Omental fat pad (tissue), 4 donors: ENCODE results near the gene GSTM2. TPM values are rescaled to one million over a fixed set of nuclear protein-coding genes. Genes with fewer than 3 reads are reported as not detected.

Experiments used
- ATAC-seq: fragments of 150-250 bp; one replicate; pipeline ENCODE4 v1.9.1; 2016; ENCODE audit warnings: mild to moderate bottlenecking, moderate library complexity; ENCODE audit not compliant: low FRiP score
- DNase-seq: peaks from one replicate; pipeline ENCODE4 v3.0.0-alpha.2; 2019; ENCODE audit warnings: low spot score
- total RNA-seq, 4 donors: library from RNA; depleted of rRNA; stranded (reverse); fragments of >200 nt; gene quantifications; one replicate each; pipeline ENCODE4 v1.1.0, GENCODE V29; 2016
- TF ChIP-seq, protein P1 (sequence below), 3 donors: fragments of 450-650 bp; IDR thresholded peaks; one replicate each; pipeline ENCODE4 v1.5.1; 2016 to 2017; ENCODE audit warnings: antibody characterized with exemption in 3 of 3, mild to moderate bottlenecking in 3 of 3, moderate library complexity in 2 of 3

Gene GSTM2
- total RNA-seq, 4 donors from 2014 or later, result 35.3 to 74.7 (median 52.2) TPM

DNA sequence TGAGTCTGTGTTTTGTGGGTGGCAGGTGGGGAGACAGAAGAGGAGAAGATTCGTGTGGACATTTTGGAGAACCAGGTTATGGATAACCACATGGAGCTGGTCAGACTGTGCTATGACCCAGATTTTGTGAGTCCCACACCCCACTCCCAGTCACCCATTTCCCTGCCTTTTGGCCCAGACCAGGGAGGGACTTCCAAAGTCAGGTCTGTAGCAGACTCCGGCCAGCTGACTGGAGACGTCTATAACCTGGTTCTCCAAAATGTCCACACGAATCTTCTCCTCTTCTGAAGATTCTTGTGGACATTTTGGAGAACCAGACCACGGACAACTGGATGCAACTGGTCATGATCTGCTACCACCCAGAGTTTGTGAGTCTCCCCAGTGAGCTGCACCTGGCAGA, 45.8 kb downstream of the GSTM2 start:
- no peak for DNase-seq
- TF ChIP-seq, protein P1, sequence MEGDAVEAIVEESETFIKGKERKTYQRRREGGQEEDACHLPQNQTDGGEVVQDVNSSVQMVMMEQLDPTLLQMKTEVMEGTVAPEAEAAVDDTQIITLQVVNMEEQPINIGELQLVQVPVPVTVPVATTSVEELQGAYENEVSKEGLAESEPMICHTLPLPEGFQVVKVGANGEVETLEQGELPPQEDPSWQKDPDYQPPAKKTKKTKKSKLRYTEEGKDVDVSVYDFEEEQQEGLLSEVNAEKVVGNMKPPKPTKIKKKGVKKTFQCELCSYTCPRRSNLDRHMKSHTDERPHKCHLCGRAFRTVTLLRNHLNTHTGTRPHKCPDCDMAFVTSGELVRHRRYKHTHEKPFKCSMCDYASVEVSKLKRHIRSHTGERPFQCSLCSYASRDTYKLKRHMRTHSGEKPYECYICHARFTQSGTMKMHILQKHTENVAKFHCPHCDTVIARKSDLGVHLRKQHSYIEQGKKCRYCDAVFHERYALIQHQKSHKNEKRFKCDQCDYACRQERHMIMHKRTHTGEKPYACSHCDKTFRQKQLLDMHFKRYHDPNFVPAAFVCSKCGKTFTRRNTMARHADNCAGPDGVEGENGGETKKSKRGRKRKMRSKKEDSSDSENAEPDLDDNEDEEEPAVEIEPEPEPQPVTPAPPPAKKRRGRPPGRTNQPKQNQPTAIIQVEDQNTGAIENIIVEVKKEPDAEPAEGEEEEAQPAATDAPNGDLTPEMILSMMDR (IDR thresholded peaks at IDR 0.05), result no peak
- ATAC-seq, result no peak

DNA sequence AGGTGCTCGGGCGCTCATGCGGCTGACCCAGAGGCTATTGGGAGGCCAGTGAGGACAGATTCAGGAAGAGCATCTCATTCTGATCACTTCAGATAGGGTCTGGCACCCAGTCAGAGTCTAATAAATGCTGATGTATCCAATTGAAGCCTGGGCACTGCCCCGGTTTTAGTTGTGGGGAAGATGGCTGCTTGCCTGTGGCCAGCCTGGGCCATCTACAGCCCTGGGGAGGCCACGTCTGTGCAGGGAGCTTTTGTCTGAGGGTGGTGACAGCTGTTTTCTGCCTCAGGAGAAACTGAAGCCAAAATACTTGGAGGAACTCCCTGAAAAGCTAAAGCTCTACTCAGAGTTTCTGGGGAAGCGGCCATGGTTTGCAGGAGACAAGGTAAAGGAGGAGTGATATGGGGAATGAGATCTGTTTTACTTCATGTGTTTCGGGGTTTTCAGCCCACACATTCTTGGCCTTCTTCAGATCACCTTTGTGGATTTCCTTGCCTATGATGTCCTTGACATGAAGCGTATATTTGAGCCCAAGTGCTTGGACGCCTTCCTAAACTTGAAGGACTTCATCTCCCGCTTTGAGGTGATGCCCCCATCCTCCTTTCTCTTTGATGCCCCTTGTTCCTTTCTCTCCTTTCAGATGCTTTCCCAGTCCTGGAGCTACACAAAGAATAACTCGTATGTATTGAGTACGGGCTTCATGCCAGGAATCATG, 47.0 kb downstream of the GSTM2 start:
- ATAC-seq, result no peak
- TF ChIP-seq, protein P1 (IDR thresholded peaks at IDR 0.05), result no peak
- no peak for DNase-seq

DNA sequence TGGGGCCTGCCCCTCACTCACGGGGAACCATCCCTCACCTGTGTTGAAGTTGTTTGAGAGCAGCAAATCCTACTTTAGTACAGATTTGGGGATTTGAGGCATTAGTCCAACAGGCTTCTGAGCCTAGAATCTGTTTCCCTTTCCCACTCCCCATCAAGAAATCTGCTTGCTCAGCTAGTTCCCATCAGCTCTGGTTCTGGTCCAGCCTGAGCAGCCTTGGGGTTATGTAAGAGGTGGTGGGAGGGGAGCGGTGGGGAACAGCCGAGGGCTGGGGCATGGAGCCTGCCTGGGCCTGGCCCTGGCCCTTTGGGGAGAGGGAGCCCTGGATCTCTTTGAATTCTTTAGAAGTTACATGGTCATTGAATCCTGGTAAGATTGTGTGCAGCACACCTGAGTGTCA, 48.3 kb downstream of the GSTM2 start:
- ATAC-seq (peak; percentile 24), DNase-seq (no peak)
- TF ChIP-seq, protein P1 (IDR thresholded peaks at IDR 0.05), result no peak

DNA sequence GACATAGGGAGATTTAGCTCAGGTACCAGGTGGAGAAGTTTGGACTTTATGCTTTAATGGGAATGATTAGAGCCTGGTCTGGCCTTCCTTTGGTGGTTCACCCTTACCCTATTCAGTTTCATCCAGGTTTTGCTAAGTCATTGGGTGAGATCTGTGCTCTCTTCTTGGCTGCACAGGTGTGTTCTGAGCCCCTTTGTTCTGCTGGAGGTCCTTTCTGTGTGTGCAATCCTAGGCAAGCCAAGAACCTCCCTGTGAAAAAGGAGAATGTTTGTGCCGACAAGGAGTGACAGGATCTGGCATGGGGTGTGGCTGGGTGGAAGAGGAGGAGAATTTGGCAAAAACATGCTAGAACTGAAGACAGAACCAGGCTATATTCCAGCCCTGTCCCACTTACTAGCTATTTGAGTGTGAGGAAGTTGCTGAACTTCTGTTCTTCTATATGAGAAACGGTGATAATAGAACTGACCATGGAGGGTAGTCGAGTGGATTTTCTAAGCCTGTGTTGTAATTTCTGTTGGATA, 48.8 kb downstream of the GSTM2 start:
- ATAC-seq, result no peak
- DNase-seq, result no peak
- TF ChIP-seq, protein P1 (IDR thresholded peaks at IDR 0.05), result no peak

DNA sequence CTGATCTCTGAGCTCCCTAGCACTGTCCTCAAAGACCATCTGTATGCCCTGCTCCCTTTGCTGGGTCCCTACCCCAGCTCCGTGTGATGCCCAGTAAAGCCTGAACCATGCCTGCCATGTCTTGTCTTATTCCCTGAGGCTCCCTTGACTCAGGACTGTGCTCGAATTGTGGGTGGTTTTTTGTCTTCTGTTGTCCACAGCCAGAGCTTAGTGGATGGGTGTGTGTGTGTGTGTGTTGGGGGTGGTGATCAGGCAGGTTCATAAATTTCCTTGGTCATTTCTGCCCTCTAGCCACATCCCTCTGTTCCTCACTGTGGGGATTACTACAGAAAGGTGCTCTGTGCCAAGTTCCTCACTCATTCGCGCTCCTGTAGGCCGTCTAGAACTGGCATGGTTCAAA, 49.9 kb downstream of the GSTM2 start:
- ATAC-seq (no peak), DNase-seq (no peak)
- TF ChIP-seq, protein P1 (IDR thresholded peaks at IDR 0.05), result no peak

DNA sequence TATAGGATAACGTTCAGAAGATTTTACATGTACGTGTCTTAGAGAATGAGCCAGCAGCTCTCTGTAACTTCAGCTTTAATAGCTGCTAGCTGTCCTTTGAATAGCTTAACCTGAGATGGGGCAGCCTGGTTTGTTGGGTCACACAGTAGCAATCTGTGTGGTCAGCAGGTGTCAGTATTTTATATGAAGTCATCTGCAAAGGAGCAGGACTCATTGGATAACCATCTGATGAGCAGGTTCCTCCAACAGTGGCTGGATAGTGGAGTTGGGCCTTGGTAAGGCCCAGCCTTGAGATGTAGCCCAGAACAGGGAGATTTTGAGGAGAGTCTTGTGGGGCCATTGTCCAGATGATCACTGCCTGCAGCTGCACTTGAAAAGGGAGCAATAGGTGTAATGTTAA, 50.6 kb downstream of the GSTM2 start:
- TF ChIP-seq, protein P1 (IDR thresholded peaks at IDR 0.05), result no peak
- no peak for ATAC-seq
- DNase-seq, result no peak

DNA sequence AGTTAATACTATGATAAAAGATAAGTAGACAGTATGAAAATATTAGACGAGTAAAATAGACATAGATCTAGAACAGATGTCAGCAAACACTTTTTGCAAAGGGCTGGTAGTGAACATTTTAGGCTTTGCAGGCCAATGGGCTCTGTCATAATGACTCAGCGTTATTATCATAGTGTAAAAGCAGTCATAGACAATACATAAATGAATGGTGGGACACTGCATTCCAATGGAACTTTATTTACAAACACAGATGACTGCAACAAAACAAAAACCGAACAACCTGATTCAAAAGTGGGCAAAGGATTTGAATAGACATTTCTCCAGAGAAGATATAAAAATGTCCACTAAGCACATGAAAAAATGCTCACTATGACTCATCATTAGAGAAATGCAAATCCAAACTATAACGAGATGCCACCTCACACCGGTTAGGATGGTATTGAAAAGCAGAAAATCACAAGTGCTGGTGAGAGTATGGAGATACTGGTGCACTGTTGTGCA, 51.5 kb downstream of the GSTM2 start:
- TF ChIP-seq, protein P1 (IDR thresholded peaks at IDR 0.05), result no peak
- DNase-seq (no peak), ATAC-seq (no peak)
